K562 (cell line): ENCODE data around the gene COL20A1. TPM values are rescaled to one million over a fixed set of nuclear protein-coding genes. Genes with fewer than 3 reads are reported as not detected.

ENCODE experiments used
- ATAC-seq: fragments of 200-7000 bp; cut with Tn5 transposase; 3 replicates; pipeline ENCODE4 v1.9.1; 2020; ENCODE audit warnings: moderate library complexity
- BruUV-seq: library from RNA; stranded (reverse); fragments of 400-500 nt; replicated peaks from 2 replicates; lab custom pipeline; 2021; lab: Mats Ljungman, UMichigan
- CTCF ChIA-PET: fragments of 300-600 bp; formaldehyde crosslinking; extraction: SDS; loops from one replicate; lab custom pipeline; 2021; ENCODE audit warnings: low intra/inter-chr PET ratio; lab: Yijun Ruan, JAX
- POLR2A ChIA-PET: fragments of 300-600, 350-650 bp; sonication (Branson Sonifier 250); formaldehyde crosslinking; extraction: SDS; loops from one replicate; lab custom pipeline; 2021; ENCODE audit warnings: antibody characterized with exemption, inconsistent platforms; lab: Yijun Ruan, JAX
- DNase-seq, 4 experiments: peaks; one replicate each; pipeline versions ENCODE4 v3.0.0 to v3.0.0-alpha.2; 2011 to 2018; ENCODE audit warnings: low spot score in 3 of 4, mixed read lengths in 3 of 4; ENCODE audit errors: extremely low read depth in 1 of 4
- FAIRE-seq: peaks from 2 replicates; lab custom pipeline; 2011; peaks lifted over from hg19 to GRCh38; lab: Jason Lieb, UNC
- H2AFZ ChIP-seq: 2 replicates; pipeline ENCODE4 v1.6.0; 2011; ENCODE audit warnings: low read depth, low read length, control low read depth, inconsistent platforms
- H3K27ac ChIP-seq: fragments of 200-600 bp; 3 replicates; pipeline ENCODE4 v1.8.0; 2011; ENCODE audit warnings: low read depth, mild to moderate bottlenecking, control low read depth, inconsistent platforms, low read length, moderate library complexity, mixed read lengths; ENCODE audit errors: extremely low read depth
- H3K27me3 ChIP-seq, 2 experiments: fragments of 300-600 bp in 1 of 2; 2 replicates in 1 of 2; 3 replicates in 1 of 2; pipeline versions ENCODE4 v1.6.0 to v1.8.0; 2011; ENCODE audit warnings: inconsistent platforms in 2 of 2, low read length in 2 of 2, mild to moderate bottlenecking in 1 of 2, mixed read lengths in 1 of 2, moderate library complexity in 1 of 2; ENCODE audit not compliant: control insufficient read depth in 2 of 2, insufficient read depth in 2 of 2
- H3K36me3 ChIP-seq: fragments of 300-600 bp; 3 replicates; pipeline ENCODE4 v1.8.0; 2011; ENCODE audit warnings: mild to moderate bottlenecking, low read length, inconsistent platforms; ENCODE audit not compliant: control insufficient read depth, insufficient read depth
- H3K4me1 ChIP-seq, 2 experiments: fragments of 200-600 bp in 1 of 2; replicated peaks in 1 of 2; 2 replicates in 1 of 2; 3 replicates in 1 of 2; pipeline versions ENCODE4 v1.5.1 to v1.8.0; 2011; ENCODE audit warnings: inconsistent platforms in 2 of 2, low read length in 2 of 2, mild to moderate bottlenecking in 1 of 2, mixed read lengths in 1 of 2, moderate library complexity in 1 of 2; ENCODE audit not compliant: control insufficient read depth in 2 of 2, insufficient read depth in 2 of 2
- H3K4me2 ChIP-seq: 2 replicates; pipeline ENCODE4 v1.6.1; 2011; ENCODE audit warnings: low read length, control low read depth, inconsistent platforms, mixed read lengths; ENCODE audit not compliant: insufficient read depth
- H3K4me3 ChIP-seq: fragments of 200-600 bp; sonication (generic), shearing (Covaris generic); 2 replicates; pipeline ENCODE4 v1.5.1; 2016; ENCODE audit warnings: control low read depth, inconsistent platforms
- H3K79me2 ChIP-seq: fragments of 200-600 bp; 3 replicates; pipeline ENCODE4 v1.8.0; 2011; ENCODE audit warnings: low read length, inconsistent platforms; ENCODE audit not compliant: control insufficient read depth, insufficient read depth
- H3K9ac ChIP-seq, 2 experiments: 2 replicates each; pipeline versions ENCODE4 v1.6.0 to v1.6.1; 2011; ENCODE audit warnings: low read depth in 2 of 2, low read length in 2 of 2, control low read depth in 1 of 2, inconsistent platforms in 1 of 2, mild to moderate bottlenecking in 1 of 2, mixed read lengths in 1 of 2; ENCODE audit not compliant: insufficient read depth in 1 of 2
- H3K9me1 ChIP-seq: one replicate; pipeline ENCODE4 v1.6.0; 2011; ENCODE audit warnings: inconsistent platforms, mild to moderate bottlenecking, low read length, moderate library complexity; ENCODE audit not compliant: control insufficient read depth, insufficient read depth
- H3K9me3 ChIP-seq: replicated peaks from 2 replicates; pipeline ENCODE4 v1.5.1; 2011; ENCODE audit warnings: low read depth, low read length, inconsistent platforms; ENCODE audit not compliant: control insufficient read depth, insufficient read depth
- H4K20me1 ChIP-seq: replicated peaks from 2 replicates; pipeline ENCODE4 v1.6.1; 2011; ENCODE audit warnings: low read length, inconsistent platforms, mixed read lengths; ENCODE audit not compliant: control insufficient read depth, insufficient read depth
- ARID4B ChIP-seq: sonication (generic); formaldehyde crosslinking; IDR thresholded peaks from 2 replicates; pipeline ENCODE4 v1.8.0; 2022; ENCODE audit warnings: mild to moderate bottlenecking, missing genetic modification reagents
- BRD4 ChIP-seq: fragments of 200-600 bp; sonication (generic); IDR thresholded peaks from 2 replicates; pipeline ENCODE4 v1.6.1; 2017; ENCODE audit warnings: inconsistent platforms
- CBX1 ChIP-seq: sonication (generic); IDR thresholded peaks from 2 replicates; pipeline ENCODE4 v1.6.1; 2016; ENCODE audit warnings: antibody characterized with exemption, low read depth, mild to moderate bottlenecking
- POLR2G ChIP-seq: fragments of 200-400 bp; formaldehyde crosslinking; IDR thresholded peaks from 2 replicates; pipeline ENCODE4 v1.6.1; 2017; ENCODE audit warnings: low read depth, mild to moderate bottlenecking, antibody characterized with exemption, low read length, moderate library complexity
- WGBS: fragments of 100-300 bp; shearing (Covaris generic); methylation state at CpG from one replicate; pipeline ENCODE4 v1.1.6; 2016; ENCODE audit warnings: low coverage, mixed read lengths; ENCODE audit not compliant: insufficient coverage; ENCODE audit errors: missing lambda C conversion rate; 5-methylcytosine and 5-hydroxymethylcytosine counted together
- in situ Hi-C: fragments of 300-500 bp; cut with MboI; formaldehyde crosslinking; loops from 4 replicates; pipeline ENCODE4 v1.15.0; 2018; ENCODE audit warnings: inconsistent platforms, mixed read lengths
- intact Hi-C: fragments of 100-400 bp; cut with micrococcal nuclease; formaldehyde crosslinking; loops from 2 replicates; pipeline ENCODE4 v1.14.2; 2022
- polyA plus RNA-seq, 8 experiments: library from polyadenylated mRNA; depleted of rRNA in 4 of 8; stranded (reverse) in 5 of 8; unstranded in 3 of 8; fragments of >200 nt; fragmentation: Nextera tagmentation in 2 of 8; fragmentation: Illumina TruSeq in 1 of 8; extraction: Ambion mirVana in 2 of 8; extraction: Trizol in 1 of 8; gene quantifications; 2 replicates each; pipeline versions ENCODE4 v1.2.1 to v1.2.3, GENCODE V29; 2011 to 2014; ENCODE audit warnings: inconsistent platforms in 1 of 8, missing spikeins in 1 of 8
- total RNA-seq, 7 experiments: library from RNA; depleted of rRNA in 6 of 7; stranded (reverse); fragments of >200 nt in 6 of 7; fragmentation: Illumina TruSeq in 2 of 7; extraction: Trizol in 2 of 7; gene quantifications; 2 replicates each; pipeline versions ENCODE4 v1.2.1 to v1.2.3, GENCODE V29; 2011 to 2021; ENCODE audit warnings: low replicate concordance in 1 of 7

Gene COL20A1
- total and polyA plus RNA-seq, 9 of the 15 experiments (the other 6 are each of a cell fraction or from before 2014, with no cell fraction given): not detected

- TF ChIP-seq ARID4B (CRISPR knock-in tag): 0 out of 2 replicates have a peak, but pooled peaks have one; percentile 29
Measured at GRCh38 chr20:63290677-63291472, 2.1 kb upstream of the COL20A1 start (continued).

GRCh38 chr20:63291811-63292210 lies 1.2 kb upstream of the COL20A1 start:
- H3K4me1 ChIP-seq: peaks cover 0 to 74% of the 10 kb centered on the region in 2 experiments; a peak in 2 of 5 replicates
- WGBS: 61% methylated on average over 8 of the region's 10 CpGs
- no peak overlapping the region for H3K4me3 ChIP-seq
- CTCF ChIA-PET: no interaction called here
- DNase-seq (no peak), ATAC-seq (no peak), FAIRE-seq (no peak)
- H3K79me2 ChIP-seq: no peaks in the 10 kb centered on the region
- no peak overlapping the region for H3K9ac ChIP-seq
- peaks cover 37% of the 10 kb centered on the region for H4K20me1 ChIP-seq
- no peak overlapping the region for H2AFZ ChIP-seq
- H3K36me3 ChIP-seq: peaks cover 24% of the 10 kb centered on the region; the same call in 1 of the 3 replicates
- TF ChIP-seq CBX1 (no peak), BRD4 (no peak), POLR2G (peak; percentile 41)
- no peak overlapping the region for H3K4me2 ChIP-seq
- peaks cover 10% of the 10 kb centered on the region for H3K9me1 ChIP-seq
- POLR2A ChIA-PET: interaction anchor here (0.6 to 5.7 kb wide), 2 partner anchors 10 to 409 kb away, joined by 4 to 28 read pairs; no protein-coding TSS in a partner anchor
- H3K9me3 ChIP-seq: no peaks in the 10 kb centered on the region
- no TSS peak for BruUV-seq
- peaks cover 12 to 22% of the 10 kb centered on the region in 2 experiments; a peak in 4 of 5 replicates for H3K27me3 ChIP-seq
- in situ Hi-C loops: no loop called here
- H3K27ac ChIP-seq: no peak overlapping the region
- intact Hi-C loops: loop anchor here (5.0 kb wide), 1 partner anchor 65 kb away; no protein-coding TSS in a partner anchor
